ENCODE data around the gene SNRNP35. TPM values are rescaled to one million over a fixed set of nuclear protein-coding genes. Genes with fewer than 3 reads are reported as not detected.
"Not testable (repeated sequence)": the region's sequence is repeated elsewhere in the genome, so short reads cannot be mapped to it uniquely, and the experiment has no call there.

Gene SNRNP35, protein sequence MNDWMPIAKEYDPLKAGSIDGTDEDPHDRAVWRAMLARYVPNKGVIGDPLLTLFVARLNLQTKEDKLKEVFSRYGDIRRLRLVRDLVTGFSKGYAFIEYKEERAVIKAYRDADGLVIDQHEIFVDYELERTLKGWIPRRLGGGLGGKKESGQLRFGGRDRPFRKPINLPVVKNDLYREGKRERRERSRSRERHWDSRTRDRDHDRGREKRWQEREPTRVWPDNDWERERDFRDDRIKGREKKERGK
- total RNA-seq (2022) (18.0 and 24.7 TPM in 2 replicates), Bru-seq, nascent RNA (percentile 78 among the genes with signal in this experiment), BruChase-seq, experiment 1, labeled RNA remaining after a 6-hour chase (percentile 77 among the genes with signal in this experiment), BruChase-seq, experiment 2, labeled RNA remaining after a 2-hour chase (percentile 82 among the genes with signal in this experiment)
- long read RNA-seq, transcript SNRNP35-203 (2 exons, 1,975 nt) = major isoform, 16 of 30 reads
- long read RNA-seq, partial matches to known transcripts = 12 of 30 reads
- long read RNA-seq, other reads (novel, unspliced or antisense) = 2 of 30 reads

DNA sequence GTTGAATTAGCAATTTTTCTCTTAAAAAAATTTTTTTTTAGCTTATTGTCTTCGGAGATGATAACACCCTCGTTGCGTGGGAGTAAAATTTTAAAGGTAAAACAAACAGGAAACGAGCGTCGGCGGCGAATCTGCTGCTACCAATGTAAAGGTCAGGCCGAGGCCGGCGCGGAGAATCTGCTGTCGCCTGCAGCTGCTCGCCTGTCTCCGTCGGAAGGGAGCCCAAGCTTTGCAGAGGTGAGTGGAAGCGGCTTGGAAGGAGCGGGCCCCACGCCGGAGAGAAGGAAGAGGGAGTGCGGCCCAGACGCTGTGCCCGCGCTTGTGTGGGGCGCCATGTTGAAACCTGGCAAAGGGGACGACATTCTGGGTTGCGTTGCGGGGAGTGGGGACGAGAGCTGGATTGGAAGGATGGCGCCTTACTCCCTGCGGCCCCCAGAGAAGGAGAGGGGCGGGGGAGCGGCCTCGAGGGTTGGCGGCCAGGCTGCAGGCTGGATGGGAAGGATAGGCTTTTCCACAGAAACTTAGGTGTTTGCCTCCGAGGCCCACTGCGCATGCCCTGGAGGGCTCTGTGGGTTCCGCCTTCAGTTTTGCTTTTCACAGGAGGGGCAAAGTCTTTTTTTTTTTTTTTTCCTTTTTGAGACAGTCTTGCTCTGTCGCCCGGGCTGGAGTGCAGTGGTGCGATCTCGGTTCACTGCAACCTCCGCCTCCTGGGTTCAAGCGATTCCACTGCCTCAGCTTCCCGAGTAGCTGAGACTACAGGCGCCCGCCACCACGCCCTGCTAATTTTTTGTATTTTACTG lies at the start of gene SNRNP35:
Gene SNRNP35 (plus strand): TSS at position 160 of the 800 bp plus-strand sequence. CDS start 7,402 bp downstream, outside the sequence.
- H3K36me3 Mint-ChIP-seq (ENCODE audit: insufficient read depth, unreplicated experiment) = peaks cover 40% of the 10 kb centered on the region
- intact Hi-C loops (cut with micrococcal nuclease) = loop anchor here (5.0 kb wide), 1 partner anchor 124 kb away; the partner anchor contains the start of gene TMED2
- POLR2A ChIA-PET = interaction anchor here (0.6 to 3.3 kb wide), 19 partner anchors 9 to 492 kb away, joined by 3 to 23 read pairs (median 5); partner anchors contain the start of genes ABCB9, KMT5A, MPHOSPH9 and MTRFR
- H3K4me1 Mint-ChIP-seq (ENCODE audit: insufficient read depth, unreplicated experiment) = peaks cover 14% of the 10 kb centered on the region
- no peaks in the 10 kb centered on the region for H3K27me3 Mint-ChIP-seq (ENCODE audit: insufficient read depth, unreplicated experiment)
- TF ChIP-seq, protein P1, sequence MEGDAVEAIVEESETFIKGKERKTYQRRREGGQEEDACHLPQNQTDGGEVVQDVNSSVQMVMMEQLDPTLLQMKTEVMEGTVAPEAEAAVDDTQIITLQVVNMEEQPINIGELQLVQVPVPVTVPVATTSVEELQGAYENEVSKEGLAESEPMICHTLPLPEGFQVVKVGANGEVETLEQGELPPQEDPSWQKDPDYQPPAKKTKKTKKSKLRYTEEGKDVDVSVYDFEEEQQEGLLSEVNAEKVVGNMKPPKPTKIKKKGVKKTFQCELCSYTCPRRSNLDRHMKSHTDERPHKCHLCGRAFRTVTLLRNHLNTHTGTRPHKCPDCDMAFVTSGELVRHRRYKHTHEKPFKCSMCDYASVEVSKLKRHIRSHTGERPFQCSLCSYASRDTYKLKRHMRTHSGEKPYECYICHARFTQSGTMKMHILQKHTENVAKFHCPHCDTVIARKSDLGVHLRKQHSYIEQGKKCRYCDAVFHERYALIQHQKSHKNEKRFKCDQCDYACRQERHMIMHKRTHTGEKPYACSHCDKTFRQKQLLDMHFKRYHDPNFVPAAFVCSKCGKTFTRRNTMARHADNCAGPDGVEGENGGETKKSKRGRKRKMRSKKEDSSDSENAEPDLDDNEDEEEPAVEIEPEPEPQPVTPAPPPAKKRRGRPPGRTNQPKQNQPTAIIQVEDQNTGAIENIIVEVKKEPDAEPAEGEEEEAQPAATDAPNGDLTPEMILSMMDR (IDR thresholded peaks at IDR 0.05; ENCODE audit: unreplicated experiment) = no peak
- no peaks in the 10 kb centered on the region for H3K9me3 Mint-ChIP-seq (ENCODE audit: unreplicated experiment)
- TSS peak; percentile 72 for BruUV-seq (replicated peaks)
- DNase-seq (ENCODE audit: unreplicated experiment) = peak; percentile 81
- CTCF ChIA-PET = interaction anchor here (0.5 to 1.0 kb wide), 7 partner anchors 10 to 61 kb away, joined by 3 to 6 read pairs (median 3); no protein-coding TSS in a partner anchor
- H3K4me3 Mint-ChIP-seq (ENCODE audit: unreplicated experiment) = peak within 1 kb of the TSS; percentile 97
- peak within 1 kb of the TSS; percentile 99 for H3K27ac Mint-ChIP-seq (ENCODE audit: low read depth, unreplicated experiment)

DNA sequence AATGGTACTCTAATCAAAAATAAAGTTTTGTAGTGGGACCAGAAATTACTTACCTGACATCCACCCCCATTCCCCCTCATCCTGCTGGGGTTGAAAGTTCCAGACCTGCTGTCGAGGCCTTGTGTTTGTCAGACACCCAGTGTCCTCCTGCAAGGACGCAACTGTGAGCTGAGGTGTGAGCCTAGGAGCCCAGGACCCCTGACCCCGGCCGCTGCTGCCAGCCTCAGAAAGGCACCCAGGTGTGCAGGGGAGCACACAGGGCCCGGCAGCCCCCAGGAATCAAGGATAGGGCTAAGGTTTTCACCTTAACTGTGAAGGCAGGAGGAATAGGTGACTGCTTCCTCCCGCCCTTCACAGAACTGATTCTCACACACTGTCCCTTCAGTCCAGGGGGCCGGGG lies 49.3 kb upstream of the SNRNP35 start:
- H3K36me3 Mint-ChIP-seq (ENCODE audit: insufficient read depth, unreplicated experiment) = peaks cover 66% of the 10 kb centered on the region
- H3K9me3 Mint-ChIP-seq (ENCODE audit: unreplicated experiment); DNase-seq (ENCODE audit: unreplicated experiment); H3K27me3 Mint-ChIP-seq (ENCODE audit: insufficient read depth, unreplicated experiment); POLR2A ChIA-PET; H3K4me1 Mint-ChIP-seq (ENCODE audit: insufficient read depth, unreplicated experiment); H3K27ac Mint-ChIP-seq (ENCODE audit: low read depth, unreplicated experiment); H3K4me3 Mint-ChIP-seq (ENCODE audit: unreplicated experiment); intact Hi-C loops (cut with micrococcal nuclease): not testable (repeated sequence)
- TSS peak; percentile 55 for BruUV-seq (replicated peaks)
- CTCF ChIA-PET = interaction anchor here (1.2 kb wide), 1 partner anchor 174 kb away, joined by 4 read pairs; no protein-coding TSS in a partner anchor

DNA sequence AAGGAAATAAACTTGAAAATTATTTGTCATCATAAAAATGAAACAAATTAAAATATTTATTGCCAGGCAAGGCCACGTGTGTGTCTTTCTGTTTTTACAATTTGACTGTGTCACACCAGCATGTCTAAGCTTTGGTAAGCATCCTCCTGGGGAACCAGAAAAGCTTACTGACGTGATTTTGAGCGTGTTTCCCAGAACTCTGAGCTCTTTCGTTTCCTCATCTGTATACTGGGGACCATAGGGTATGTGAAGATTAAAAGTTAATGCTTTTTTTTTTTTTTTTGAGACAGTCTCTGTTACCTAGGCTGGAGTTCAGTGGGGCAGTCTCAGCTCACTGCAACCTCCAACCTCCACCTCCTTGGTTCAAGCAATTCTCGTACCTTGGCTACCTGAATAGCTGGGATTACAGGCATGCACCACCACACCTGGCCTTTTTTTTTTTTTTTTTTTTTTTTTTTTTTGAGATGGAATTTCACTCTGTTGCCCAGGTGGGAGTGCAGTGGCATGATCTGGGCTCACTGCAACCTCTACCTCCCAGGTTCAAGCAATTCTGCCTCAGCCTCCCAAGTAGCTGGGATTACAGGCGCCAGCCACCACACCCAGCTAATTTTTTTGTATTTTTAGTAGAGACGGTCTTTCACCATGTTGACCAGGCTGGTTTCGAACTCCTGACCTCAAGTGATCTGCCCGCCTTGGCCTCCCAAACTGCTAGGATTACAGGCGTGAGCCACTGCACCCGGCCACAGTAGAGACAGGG lies 48.5 kb upstream of the SNRNP35 start:
- ChIA-PET POLR2A (interaction anchor here (1.5 kb wide), 1 partner anchor 26 kb away, joined by 6 read pairs; the partner anchor contains the start of gene RILPL2), CTCF (interaction anchor here (0.6 to 1.2 kb wide), 2 partner anchors 58 to 173 kb away, joined by 3 to 4 read pairs; no protein-coding TSS in a partner anchor)
- H3K4me1 Mint-ChIP-seq (ENCODE audit: insufficient read depth, unreplicated experiment); DNase-seq (ENCODE audit: unreplicated experiment); BruUV-seq (replicated peaks); H3K9me3 Mint-ChIP-seq (ENCODE audit: unreplicated experiment); H3K27ac Mint-ChIP-seq (ENCODE audit: low read depth, unreplicated experiment); intact Hi-C loops (cut with micrococcal nuclease); H3K4me3 Mint-ChIP-seq (ENCODE audit: unreplicated experiment); H3K27me3 Mint-ChIP-seq (ENCODE audit: insufficient read depth, unreplicated experiment): not testable (repeated sequence)
- H3K36me3 Mint-ChIP-seq (ENCODE audit: insufficient read depth, unreplicated experiment) = peaks cover 58% of the 10 kb centered on the region

DNA sequence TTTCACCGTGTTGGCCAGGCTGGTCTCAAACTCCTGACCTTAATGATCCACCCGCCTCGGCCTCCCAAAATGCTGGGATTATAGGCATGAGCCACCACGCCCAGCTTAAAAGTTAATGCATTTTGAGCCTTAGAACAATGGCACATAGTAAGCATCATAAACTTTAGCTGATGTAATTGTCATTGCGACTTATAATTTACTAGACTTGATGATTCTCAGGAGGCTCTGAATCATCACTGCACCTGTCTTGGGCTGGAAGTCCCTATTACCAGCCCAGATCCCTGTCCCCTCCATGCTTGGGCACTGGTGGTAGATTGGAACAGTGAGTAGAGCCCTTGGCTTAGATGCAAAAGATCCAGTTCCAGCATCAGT lies 47.9 kb upstream of the SNRNP35 start:
- Mint-ChIP-seq H3K27ac (ENCODE audit: low read depth, unreplicated experiment) (no peak overlapping the region), H3K36me3 (ENCODE audit: insufficient read depth, unreplicated experiment) (peaks cover 55% of the 10 kb centered on the region), H3K9me3 (ENCODE audit: unreplicated experiment) (no peaks in the 10 kb centered on the region), H3K4me1 (ENCODE audit: insufficient read depth, unreplicated experiment) (no peaks in the 10 kb centered on the region), H3K4me3 (ENCODE audit: unreplicated experiment) (no peak overlapping the region), H3K27me3 (ENCODE audit: insufficient read depth, unreplicated experiment) (no peaks in the 10 kb centered on the region)
- BruUV-seq (replicated peaks) = no TSS peak
- TF ChIP-seq, protein P1 (IDR thresholded peaks at IDR 0.05; ENCODE audit: unreplicated experiment) = no peak
- ChIA-PET CTCF (interaction anchor here (1.5 kb wide), 1 partner anchor 12 kb away, joined by 4 read pairs; no protein-coding TSS in a partner anchor), POLR2A (interaction anchor here (1.0 to 1.7 kb wide), 4 partner anchors 18 to 174 kb away, joined by 3 to 6 read pairs (median 4); partner anchors contain the start of genes RILPL2 and TMED2)
- DNase-seq (ENCODE audit: unreplicated experiment) = no peak
- intact Hi-C loops (cut with micrococcal nuclease) = no loop called here
